NCI-H748 treated with DMSO at 0.1 percent for 48 hours (cell line): ENCODE measurements around the gene CRYBG3.
"Not testable (repeated sequence)": the region's sequence is repeated elsewhere in the genome, so short reads cannot be mapped to it uniquely, and the experiment has no call there.

Experiments
- DNase-seq: peaks from one replicate; lab custom pipeline; 2025; lab: John Stamatoyannopoulos, UW

Gene CRYBG3

DNA sequence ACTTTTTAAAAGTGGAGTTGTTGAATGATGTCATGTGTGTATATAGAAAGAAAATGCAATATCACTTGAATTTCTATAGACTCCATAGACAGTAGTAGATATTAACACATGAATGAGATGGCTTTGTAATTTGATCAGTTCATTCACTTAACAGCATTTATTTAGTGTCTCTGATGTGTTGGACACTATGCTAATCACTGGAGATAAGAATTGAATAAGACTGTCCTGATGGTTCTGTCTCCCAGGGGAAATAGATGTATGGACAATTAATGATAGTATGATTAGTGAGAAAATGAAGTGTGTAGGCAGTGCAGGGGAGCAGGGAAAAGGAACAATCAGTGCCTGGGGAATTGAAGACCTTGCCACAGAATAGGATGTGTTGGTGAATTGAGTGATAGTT is 77.5 kb downstream of the CRYBG3 start:
- no peak for DNase-seq

DNA sequence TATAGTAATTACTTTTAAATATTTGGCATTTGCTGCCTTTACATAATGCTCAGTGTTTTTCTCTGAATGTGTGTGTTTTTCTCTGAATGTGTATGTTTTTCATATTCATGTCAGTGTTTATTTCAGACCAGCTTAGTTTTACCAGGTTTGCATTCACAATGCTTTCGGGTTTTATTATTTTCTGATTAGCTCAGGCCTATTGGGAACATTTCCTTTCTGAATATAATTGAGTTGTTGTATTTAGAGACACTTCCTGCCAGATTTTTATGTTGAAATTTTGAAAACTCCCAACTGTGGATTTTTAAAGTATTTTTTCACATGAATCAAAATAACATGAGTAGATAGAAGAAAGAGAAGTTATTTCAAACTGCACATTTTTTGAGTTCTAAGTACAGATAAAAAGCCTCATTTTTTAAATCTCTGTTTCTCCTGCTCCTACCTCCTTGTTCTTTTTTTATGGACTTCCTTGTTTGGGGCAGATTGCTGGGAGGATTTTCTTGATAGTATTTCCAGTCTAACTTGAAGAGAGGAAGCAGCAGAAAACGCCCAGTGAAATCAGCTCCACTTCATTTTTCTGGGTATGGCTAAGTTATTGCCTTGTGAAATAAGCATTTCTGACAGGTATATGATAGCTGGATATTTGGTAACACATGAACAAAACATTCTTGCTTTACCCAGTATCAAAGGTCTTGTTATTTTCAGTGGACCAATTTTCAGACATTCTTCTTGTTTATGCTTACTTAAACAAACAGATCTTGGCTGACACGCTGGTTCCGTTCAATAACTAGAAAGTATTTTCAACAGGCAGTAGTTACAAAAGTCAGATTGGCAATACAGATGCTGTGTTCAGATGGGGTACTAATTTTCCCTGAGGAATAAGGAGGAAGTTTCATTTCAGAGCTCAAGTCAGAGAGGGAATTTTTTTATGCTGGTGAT is 79.8 kb downstream of the CRYBG3 start:
- DNase-seq = no peak

DNA sequence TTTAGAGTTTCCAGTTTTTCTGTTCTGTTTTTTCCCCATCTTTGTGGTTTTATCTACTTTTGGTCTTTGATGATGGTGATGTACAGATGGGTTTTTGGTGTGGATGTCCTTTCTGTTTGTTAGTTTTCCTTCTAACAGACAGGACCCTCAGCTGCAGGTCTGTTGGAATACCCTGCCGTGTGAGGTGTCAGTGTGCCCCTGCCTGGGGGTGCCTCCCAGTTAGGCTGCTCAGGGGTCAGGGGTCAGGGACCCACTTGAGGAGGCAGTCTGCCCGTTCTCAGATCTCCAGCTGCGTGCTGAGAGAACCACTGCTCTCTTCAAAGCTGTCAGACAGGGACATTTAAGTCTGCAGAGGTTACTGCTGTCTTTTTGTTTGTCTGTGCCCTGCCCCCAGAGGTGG is 88.0 kb downstream of the CRYBG3 start:
- not testable (repeated sequence) for DNase-seq

DNA sequence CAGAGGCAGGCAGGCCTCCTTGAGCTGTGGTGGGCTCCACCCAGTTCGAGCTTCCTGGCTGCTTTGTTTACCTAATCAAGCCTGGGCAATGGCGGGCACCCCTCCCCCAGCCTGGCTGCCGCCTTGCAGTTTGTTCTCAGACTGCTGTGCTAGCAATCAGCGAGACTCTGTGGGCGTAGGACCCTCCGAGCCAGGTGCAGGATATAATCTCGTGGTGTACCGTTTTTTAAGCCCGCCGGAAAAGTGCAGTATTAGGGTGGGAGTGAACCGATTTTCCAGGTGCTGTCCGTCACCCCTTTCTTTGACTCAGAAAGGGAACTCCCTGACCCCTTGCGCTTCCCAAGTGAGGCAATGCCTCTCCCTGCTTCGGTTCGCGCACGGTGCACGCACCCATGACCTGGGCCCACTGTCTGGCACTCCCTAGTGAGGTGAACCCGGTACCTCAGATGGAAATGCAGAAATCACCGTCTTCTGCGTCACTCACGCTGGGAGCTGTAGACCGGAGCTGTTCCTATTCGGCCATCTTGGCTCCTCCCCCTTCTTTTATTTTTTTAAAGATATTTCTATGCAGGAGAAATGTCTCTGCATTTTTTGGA is 88.5 kb downstream of the CRYBG3 start:
- DNase-seq = not testable (repeated sequence)

DNA sequence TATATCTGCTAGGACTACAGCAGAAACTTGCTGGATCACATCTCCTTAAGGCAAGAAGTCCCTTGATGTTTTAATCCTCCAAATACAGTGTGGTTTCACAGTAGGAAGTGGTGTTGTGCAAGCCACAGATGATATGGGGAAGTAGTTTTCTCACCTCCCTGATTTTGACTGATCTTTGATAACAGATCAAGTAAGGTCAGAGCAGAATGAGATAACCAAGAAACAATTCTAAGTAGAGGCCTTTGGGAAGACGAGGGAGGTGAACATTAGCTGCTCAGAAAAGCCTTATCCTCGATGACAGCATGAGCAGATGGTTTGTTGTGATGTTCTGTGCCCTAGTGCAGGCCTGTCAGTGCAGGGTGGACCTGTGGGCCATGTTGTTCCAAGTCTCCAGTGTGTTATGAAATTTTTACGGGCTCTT is 89.1 kb downstream of the CRYBG3 start:
- DNase-seq = no peak

DNA sequence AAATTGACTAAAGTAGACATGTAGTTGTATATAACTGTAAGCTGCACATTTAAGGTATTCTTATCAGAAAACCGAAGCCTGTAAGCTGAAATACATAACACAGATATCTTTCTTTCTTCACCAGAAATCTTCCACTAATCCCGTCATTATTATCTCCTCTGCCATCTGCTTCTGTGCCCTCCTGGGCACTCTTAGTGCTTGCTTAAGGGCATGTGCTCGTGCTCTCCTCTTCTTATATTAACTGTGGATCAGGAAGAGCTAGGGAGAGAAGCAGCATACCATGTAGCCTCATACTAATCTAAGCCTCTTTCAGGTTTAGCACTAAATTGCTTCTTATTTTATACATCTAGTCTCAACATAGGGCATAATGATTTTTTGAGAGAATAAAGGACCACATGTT is 89.6 kb downstream of the CRYBG3 start:
- no peak for DNase-seq

DNA sequence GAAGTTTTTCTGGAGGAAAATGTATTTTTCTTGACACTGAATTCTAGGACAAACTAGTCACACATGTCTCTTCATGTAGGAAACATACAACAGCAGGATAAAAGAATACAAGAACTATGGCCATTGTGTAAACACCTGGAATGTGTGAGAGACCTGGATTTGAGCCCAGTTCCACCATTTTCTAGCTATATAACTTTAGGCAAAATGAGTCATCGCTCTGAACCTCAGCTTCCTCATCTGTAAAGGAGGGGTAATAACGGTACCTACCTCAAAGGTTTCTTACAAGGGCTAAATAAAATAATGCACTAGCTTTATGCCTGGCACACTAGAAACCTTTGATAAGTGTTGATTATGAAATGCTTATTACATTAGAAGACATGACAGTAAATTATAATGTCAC is 92.6 kb downstream of the CRYBG3 start:
- DNase-seq = no peak

DNA sequence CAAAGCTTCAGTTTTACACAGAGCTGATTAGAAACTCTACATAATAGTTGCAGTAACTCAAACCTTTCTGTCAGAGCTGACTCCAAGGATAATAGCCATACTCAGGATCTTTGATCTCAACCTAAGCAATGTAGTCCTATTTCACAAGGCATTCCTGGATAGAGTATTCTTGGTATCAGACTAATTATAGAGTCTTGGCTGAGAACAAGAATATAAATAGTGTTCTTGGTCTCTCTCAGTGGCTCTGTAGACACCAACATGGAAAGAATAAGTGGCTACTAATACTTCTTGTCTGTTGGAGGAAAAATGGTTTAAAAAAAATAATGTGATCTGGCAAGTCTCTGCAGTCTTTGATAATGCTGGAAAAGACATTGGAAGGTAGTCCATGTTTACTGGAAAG is 94.8 kb downstream of the CRYBG3 start:
- no peak for DNase-seq

DNA sequence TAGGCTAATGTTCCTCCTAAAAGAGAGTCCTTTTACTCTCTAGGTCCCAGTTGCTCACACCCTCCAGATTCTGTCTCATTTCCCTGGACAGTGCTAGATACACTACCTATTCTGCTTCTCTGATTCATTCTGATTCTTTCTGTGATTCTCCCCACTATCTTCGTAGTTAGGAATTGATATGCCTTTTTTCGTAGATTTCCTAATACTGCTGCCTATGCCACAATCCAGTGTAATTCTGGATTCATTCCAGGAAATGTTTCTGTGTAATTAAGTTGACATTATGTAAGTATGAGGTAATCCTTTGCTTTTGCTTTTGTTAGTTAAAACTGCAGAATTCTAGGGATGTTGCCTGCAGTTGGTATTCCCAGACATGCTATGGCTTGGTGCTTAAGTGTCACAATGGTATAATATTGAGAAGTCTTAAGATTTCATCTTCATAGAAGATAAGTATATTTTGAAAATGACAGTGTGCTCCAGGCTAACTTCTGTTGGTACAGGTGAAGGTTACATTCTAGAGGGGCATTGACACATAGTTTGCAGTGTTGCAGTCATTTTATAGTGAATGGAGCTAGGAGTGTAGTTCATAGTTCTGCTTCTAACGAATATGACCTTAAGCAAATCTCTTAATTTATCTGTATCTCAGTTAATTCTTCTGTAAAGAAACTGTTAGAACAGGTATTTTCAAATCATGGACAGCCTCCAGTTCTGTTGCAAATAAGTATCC is 96.2 kb downstream of the CRYBG3 start:
- no peak for DNase-seq

DNA sequence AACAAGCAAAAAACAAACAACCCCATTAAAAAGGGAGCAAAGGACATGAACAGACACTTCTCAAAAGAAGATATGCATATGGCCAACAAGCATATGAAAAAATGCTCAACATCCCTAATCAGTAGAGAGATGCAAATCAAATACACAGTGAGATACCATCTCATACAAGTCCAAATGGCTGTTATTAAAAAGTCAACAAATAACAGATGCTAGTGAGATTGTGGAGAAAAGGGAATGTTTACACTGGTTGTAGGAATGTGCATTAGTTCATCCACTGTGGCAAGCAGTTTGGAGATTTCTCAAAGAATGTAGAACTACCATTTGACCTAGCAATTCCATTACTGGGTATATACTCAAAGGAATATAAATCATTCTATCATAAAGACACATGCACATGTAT is 105.9 kb downstream of the CRYBG3 start:
- DNase-seq = no peak

DNA sequence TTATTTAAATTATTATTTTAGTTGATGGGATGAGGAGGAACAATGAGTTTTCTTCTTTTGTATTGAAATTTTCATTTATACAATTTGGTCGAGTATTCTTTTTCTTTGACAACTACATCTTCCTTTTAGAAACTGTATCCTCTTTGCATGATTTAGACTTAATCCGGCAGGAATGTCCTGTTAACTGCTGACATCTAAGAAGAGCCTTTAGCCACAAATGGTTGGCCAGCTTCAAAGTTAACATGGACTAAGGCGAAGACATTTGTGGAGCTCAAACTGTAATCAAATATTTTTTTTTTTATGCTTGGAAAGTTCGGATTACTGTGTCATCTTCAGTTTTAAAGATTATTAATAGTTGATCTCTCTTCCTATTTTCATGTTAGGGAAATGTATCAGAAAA is 107.2 kb downstream of the CRYBG3 start:
- no peak for DNase-seq

DNA sequence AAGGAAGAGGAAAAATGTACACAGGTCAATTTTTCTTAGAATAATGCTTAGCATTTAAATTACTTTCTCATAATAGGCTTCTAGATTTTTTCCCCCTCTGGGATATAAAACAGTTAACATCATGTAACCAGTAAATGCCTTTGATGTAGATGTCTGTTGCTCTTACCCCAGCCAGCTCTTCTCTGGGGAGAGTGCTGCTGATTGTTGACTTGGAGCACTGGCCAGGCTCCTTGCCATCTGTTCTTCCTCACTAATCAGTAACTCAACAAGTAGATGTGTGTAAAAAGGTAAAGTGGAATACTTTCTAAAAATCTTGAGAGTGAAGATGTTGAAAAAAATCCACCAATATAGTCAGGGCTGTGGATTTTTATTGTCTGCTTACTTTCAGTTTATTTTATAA is 108.2 kb downstream of the CRYBG3 start:
- DNase-seq = no peak

DNA sequence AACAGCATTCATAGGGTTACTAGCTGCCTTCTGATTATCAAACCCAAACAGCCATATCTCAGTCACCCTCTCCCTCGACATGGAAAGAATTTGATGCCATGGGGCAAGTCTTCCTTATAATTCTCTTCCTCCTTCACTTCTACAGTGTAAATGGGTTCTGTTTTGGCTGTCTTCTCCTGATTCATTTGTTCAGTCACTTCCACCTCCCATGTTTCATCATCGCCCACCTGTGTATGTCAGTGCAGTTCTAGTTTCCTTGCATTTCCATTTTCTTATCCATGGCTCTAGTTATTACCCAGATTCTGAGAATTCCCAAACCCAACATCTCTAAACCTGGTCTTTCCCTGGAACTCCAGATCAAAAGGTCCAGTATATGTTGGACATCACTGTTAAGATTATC is 109.4 kb downstream of the CRYBG3 start:
- DNase-seq = no peak

DNA sequence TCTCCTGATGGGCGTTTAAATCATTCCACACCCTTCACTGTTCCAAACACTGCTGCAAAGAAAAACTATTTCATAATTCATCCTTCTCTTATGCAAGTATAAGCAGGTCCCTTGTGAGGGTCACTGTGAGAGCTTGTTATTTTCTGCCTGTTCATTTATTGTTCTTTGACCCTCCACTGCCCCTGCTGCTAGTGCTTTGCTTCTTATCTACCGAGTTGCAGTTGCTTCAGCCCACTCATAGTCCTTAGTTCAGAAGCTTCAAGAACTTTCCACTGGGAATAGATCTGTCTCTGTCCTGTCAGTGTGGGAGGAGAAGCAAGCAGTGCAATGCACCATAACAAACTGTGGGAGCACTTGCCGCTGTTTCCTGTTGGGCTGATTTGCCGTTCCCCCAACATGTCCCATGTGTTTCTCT is 110.6 kb downstream of the CRYBG3 start:
- no peak for DNase-seq

DNA sequence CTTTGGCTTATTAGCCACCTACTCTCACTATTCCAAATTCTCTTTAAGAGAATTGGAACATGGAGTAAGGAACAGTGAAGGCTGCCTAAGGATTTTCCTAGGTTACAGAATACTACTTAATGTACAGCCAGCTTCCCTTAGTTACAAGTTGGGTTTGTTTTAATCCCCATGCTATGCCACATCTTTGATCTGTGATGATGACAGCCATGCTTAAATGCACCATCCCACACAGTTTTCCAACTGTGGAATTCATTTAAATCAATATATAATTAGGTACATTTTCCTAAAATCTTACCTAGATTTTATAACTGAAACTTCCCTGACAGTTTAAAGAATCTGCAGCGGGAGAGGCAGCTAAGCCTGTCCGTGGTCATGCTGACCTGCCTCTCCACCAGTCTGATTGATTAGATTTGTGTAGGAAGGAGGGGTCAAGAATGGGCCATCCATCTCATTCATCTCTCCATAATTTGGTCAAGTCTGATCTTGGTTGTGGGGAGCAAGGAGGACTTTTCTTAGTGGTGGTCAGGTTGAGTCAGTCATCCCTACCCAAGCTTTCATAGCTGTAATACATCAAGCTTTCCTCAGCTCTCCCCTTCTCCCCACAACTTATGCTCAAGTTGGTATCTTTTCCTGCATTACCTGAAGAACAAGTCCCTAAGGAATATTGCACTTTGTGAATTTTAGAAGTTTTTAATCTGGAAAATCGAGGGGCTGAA is 113.3 kb downstream of the CRYBG3 start:
- DNase-seq = no peak

DNA sequence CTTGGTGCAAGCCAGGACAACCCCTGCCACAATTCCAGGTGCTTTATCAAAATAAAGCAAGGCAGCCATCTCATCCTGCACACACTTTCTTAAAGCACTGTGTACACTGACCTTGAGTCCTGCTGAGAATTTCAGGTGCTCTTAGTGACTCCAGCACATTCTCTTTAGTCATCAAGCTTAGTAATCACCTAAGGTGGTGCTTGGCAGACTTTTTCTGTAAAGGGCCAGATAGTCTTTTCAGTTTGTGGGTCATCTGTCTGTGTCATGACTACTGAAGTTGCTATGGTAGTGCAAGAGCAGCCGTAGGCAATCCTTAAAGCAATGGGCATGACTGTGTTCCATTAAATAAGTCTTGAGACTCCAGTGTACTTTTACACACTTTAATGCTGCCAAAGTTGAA is 114.0 kb downstream of the CRYBG3 start:
- DNase-seq = no peak

DNA sequence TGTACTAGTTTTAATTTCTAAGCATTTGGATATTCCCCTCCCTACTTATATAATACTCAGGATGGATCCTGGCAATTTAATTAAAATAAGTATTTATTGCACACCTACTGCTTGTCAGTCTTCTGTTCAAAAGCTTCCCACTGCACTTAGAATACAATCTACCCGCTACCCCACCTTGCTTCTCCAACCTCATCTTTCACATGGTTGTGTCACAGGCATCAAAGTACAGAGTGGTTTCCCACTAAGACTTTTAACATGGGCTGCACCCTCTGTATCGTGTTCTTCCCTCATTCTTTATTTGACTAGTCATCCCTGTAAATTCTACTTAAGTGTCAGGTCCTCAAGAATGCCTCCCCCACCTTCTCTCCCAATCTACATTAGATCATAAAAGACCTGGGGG is 115.4 kb downstream of the CRYBG3 start:
- DNase-seq = no peak

DNA sequence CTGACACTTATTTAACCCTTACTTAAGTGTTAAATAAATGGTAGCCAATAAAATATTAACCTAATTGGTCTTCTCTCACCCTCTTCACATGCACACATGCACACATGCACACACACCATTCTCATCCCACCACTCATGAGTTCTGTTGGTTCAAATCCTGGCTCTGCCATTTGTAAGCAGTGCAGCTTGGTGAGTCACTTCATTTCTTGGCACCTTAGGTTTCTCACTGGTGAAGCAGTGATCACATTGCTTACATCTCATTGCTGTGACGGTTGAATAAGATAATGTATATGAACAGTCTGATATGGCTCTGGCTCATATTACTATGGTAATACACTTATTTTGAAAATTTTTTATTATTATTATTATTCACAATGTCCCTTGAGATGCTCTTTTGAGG is 116.6 kb downstream of the CRYBG3 start:
- DNase-seq = no peak

DNA sequence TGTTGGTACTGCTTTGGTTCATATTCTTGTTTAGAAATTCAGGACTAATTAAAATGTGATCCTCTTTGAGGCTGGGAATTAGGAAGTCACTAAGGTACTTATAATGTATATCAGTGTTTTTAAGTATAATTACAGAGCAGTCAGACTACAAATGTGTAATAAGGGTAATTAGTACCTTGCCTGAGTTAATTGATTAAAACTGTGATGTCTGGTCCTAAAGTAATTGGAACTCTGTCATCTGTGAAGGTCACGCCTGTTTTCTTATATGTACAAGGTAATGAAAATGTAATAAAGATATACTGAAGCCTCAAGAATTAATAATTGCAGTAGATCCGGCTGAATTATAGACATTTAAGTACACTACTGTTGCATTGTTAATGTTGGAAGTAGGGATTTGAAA is 117.6 kb downstream of the CRYBG3 start:
- no peak for DNase-seq

DNA sequence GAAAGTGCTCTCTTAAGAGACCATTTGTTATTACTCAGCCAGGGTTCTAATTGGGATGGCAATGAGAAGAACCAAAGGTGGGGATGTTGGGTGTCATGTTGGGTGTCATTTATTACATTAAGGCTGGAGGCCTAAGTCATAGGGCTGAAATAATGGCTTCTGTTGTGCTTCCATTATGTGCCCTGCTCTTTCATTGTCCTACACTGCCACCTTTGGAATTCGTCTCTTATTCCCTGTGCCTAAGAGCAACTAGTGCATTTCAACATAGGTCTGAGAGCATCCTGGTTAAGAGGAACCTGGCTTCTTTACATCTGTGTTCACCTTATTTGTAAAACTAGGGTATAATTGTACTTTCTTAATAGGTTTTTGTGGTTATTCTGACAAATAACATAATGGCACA is 118.2 kb downstream of the CRYBG3 start:
- peak; percentile 25 for DNase-seq

DNA sequence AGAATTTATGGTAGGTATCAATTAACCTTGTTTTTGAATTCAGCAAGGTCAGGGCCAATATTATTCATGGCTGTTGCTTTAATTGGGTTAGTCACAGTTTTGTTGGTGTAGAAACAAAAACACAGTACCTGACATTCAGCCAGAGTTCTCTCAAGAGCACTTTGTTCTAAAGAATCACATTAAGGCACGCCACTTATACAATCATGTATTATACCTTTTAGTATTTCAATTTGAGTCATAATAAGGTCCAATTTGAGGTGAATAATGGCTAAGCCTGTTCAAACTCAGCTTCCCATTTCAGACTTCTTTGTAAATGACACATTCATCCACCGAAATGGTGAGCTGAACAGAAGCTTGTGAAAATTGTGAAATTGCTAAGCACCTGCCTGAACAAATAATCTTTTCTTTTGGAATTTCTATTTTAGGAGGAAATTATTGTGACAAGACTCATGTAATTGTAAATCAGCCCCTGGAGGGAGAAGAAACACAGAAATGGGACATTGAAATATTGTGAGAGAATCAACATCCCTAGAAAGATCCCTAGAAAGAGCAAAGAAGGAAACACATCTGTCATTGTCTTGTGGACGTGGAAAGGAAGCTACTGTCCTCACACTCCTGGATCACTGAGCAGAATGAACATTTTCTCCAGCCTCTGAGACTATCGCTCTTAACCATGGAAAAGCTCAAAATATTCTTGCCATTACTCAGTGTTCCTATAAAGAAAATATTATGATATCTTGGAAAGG is 121.2 kb downstream of the CRYBG3 start:
- DNase-seq = peak; percentile 65
